HG02973 (cell line): ENCODE data around the gene CIT.

Experiments
- ATAC-seq: cut with Tn5 transposase; IDR thresholded peaks from one replicate; pipeline ENCODE4 v1.9.1; 2021; ENCODE audit warnings: moderate library complexity; ENCODE audit not compliant: unreplicated experiment

Gene CIT

GRCh38 chr12:119808441-119808840 is 68.7 kb downstream of the CIT start:
- ATAC-seq, result no peak

DNA sequence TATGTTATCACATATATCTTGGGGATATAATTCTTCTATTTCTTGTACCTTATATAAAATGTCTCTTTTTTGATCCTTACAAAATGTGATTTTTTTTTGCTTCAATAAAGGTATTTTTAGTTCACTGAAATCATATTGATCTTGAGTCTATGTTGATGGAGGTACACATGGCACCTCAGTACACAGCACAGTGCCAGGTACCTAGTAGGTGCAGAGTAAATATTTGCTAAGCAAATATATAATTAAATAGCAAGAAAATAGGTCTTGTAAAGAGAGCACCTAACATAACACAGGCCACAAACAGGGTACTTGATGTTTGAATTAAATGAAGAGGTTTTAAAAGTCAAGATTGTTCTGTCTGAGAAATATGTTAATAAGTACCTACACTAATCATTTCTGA is 69.7 kb downstream of the CIT start:
- no peak for ATAC-seq

DNA sequence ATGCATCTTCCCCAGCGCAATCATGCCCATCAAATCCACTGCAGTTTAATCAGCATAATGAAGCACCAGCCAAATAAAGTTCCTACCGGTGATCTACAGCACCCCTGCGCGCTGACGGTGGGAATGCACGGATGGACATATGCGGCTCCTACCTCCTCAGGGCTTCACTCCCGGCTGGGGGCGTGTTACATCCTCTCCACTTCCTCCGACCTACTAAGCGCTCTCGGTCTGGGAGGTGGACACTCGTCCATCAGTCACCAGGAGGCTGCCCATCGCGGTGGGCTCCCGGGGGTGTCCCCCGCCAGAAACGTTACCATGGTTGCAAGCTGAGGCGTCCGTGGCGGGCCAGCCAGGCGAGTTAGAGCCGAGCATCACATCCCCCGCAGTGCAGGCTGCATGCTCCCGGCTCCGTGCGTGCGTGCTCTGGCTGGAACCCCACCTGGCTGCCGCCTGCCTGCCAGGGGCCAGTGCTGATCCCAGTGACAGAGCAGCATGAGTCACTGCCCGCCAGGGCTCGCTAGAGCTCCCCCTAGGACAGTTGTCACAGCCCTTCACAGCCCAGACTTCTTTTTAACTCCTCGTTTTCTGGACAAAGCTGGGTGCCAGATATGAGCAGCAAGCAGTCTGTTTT is 73.0 kb downstream of the CIT start:
- no peak for ATAC-seq

GRCh38 chr12:119803381-119803791 is 73.7 kb downstream of the CIT start:
- no peak for ATAC-seq

DNA sequence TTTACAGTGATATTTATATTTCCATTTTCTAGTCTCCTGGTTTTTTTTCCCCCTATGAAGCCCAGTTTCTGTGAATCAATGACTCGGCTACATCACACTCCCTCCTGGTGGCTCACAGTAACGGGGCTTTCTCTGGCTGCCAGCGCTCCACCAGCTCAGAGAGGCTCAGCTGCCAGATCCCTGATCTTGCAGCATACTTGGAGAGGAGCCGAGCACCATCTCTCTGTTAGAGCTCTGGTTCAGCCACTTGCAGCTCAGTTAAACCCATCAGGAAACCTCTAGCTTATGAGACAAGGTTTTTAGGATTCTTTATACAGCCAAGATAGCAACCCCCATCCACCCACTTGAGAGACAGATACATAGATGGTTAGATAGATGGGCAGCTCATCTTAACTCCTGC is 74.6 kb downstream of the CIT start:
- no peak for ATAC-seq

DNA sequence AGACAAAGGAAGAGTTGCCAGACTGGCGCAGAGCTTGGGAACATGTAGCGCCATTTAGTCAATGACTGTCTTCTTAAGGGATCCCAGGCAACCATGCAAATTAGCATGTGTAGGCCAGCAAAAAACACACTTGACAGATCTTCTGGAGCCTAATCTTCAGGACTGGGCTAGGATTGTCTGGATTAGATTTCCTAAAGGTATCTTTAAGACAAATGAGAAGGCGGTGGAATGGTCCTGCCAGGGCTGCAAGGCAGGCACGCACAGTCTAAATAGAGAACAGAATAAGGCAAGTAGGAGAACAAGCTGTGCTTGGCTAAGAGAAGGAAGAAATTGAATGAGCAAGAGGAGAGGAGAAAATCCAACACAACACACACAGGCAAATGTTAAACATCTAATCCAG is 80.0 kb downstream of the CIT start:
- ATAC-seq, result no peak

GRCh38 chr12:119796292-119796691 is 80.8 kb downstream of the CIT start:
- no peak for ATAC-seq

DNA sequence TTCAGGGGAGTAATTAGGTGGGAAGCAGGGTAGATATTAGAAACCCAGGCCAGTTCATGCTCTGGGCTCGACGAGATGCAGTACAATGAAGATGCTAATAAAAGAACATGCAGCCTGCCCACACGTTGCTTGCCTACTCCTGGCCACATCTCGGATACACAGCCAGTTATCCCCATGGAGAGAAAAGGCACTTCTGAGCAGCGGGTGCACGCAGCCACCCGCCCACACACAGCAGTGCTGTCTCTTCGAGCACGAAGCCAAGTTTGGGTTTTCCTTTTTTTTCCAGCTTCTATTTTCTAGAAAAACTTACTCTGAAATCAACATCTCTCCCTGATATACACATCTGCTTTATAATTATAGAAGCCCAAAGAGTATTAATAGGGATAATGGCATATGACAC is 85.7 kb downstream of the CIT start:
- no peak for ATAC-seq

- ATAC-seq, result no peak
Observed at GRCh38 chr12:119788786-119789185, 88.3 kb downstream of the CIT start.

GRCh38 chr12:119786539-119786938 is 90.6 kb downstream of the CIT start:
- no peak for ATAC-seq

DNA sequence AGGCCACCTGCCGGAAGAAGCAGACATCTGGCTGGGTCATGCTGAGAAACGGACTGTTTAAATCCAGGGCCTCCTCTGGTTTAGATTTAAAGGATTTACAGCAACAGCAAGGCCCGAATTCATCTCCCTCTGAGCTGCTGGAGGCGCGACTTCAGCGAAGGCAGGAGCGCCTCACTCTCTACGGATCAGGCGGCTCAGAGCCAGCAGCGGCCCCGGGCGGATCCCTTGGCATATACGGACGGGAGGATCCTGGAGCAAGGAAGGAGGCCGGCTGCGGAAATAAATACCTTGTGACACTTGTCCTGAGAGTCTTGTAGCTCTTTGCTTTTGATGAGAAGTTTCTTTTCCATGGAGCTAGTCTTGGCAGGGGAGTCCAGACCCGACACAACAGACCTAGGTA is 92.4 kb downstream of the CIT start:
- ATAC-seq, result no peak

DNA sequence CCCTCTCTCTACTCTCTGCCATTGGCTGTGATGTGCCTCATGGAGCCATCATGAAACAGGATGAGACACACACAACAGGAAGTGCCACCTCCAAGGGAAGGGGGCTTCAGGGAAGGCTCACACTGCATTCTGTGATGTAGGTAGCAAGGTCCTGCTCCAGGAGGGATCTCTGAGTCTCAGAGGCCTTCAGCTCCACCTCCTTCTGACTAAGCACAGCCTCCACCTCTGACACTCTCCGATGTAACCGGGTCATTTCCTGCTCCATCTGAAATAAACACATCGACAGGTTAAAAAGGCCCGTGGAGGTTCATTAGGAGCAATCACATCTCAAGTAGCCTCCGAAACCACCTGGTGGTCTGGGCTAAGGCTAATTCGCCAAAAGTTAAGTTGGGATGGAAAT is 93.3 kb downstream of the CIT start:
- ATAC-seq, result no peak

- ATAC-seq, result no peak
Observed at GRCh38 chr12:119781804-119782203, 95.3 kb downstream of the CIT start.

DNA sequence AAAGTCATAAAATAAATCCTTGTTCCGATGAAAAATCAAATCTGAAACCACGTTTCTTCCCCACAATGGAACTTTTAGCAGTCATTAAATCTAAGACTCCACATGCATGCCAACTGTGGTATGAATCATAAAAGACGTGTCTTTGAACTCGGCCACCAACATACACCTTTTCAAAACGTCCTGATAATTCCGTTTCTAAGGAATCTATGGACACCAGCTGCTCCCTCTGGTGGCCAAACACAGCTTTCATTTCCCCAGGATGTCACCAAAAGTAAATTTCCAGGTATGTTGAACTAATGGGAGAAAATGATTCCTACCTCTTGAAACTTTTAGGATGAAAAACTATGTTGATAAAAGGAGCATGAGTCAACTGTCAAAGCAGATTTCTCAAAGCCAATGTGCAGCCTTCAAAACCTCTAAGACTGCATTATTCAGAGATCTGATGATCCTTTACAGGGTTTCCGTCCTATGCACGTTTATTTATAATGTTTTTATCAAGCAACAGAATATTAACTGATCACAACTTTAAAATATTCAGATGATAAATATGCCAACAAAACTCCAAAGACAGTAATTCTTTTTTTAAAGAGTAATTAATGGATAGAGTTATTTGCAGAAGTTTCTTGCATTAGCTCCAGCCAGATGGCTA is 96.2 kb downstream of the CIT start:
- ATAC-seq, result no peak

DNA sequence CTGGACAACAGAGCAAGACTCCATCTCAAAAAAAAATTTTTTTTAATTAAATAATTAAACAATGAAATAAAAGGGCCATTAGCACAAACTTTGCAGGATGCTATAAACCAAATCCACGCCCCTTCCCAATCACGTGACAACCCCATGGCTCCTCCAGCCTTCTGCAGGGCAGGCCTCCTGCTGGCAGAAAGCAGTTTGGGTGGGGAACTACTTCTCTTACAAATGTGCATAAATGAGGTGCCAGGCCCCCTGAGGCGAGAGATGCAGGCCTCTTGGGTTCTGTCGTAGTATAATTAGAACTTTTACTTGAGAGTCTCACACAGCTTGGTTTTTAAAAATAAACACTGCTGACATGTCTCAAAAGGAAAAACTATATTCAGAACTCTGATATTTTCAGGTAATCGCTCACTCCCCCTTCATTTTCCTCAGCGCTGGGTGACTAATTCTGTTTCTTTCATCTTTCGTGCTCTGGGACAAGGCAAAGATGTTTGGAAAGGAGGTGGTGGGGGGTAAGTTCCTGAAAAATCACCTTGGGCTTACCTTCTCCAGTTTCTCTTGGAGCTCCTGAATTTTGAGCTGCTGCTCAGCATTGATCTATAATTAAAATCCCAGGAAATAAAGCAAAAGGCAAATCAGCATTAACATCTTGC is 101.7 kb downstream of the CIT start:
- no peak for ATAC-seq

DNA sequence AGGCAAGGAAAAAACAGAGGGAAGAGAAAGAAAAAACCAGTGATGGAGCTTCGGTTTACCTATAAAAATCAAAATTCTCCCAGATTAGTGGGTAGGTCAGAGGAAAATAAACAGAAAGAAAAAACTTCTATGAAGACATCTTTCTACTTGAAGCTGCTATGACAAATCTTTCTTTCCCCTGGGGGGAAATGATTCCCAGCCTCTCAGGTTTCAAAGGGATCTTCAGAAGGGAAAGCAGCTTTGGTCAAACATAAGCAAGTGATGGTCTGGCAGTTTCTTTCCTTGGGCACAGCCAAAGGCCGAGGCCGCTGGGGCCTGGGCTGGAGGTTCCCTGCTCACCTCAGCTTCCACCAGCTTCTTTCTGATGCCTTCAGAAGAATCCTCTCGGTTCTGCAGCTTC is 104.7 kb downstream of the CIT start:
- ATAC-seq, result no peak

GRCh38 chr12:119770146-119770545 is 107.0 kb downstream of the CIT start:
- ATAC-seq, result no peak

GRCh38 chr12:119762619-119763018 is 114.5 kb downstream of the CIT start:
- ATAC-seq, result no peak

DNA sequence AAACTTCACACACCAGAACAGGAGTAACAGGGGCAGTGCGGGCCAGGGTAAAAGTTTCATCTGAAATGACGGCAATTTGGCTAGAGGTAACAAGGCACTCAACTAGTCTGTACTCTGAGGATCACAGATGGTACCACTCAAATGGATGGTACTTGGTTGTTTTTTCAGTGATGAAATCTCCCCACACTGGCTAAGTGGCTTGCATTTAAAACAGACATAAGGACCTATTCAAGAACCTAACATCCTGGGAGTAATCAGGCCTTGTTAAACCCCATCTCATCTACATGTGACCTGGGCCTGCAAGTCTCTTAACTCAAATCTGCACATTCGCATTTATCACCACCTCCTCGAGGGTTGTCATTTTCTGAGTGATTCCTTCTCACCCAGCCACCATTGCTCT is 118.4 kb downstream of the CIT start:
- ATAC-seq, result no peak

DNA sequence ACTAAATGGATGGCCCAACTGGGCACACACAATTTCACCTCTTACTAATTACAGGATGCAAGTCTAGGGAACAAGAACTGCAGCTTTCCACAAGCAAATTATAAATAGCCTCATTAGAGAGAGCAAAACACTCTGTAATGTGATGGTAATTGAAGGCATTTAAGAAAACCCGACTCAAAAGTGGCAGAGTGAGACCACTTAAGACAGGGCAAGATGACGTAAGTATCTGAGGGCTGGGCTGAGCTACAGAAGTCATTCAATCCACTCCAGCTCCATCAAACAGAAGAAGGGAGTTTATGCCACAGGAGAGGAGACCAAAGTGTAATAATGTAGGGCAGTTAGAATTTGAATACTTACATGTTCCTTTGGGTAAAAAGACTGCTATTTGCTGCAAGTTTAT is 118.9 kb downstream of the CIT start:
- no peak for ATAC-seq

DNA sequence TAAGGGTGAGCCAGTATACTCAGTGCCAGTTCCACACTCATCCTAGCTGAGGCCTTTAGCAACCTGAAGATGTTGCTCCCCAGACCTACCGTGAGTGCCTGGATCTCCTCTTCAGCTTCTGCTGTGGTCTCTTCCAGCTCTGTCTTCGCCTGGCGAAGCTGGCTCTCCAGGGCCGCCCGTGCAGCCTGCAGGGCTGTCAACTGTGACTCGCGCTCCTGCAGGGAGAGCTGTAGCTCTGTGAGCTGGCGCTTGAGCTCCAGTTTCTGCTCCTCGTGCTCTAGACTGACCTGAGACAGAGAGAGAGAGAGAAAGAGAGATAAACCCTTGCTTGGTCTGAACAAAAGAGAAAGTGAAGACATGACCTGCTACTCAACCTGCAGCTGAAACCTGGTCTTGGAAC is 125.2 kb downstream of the CIT start:
- no peak for ATAC-seq

GRCh38 chr12:119749666-119750065 is 127.5 kb downstream of the CIT start:
- ATAC-seq, result no peak

- no peak for ATAC-seq
Observed at GRCh38 chr12:119748497-119748896, 128.6 kb downstream of the CIT start.
